NOMO-1 treated with dmso at 0.1 percent for 144 hours (cell line): Measurements from ENCODE around the gene CHL1.

ENCODE experiments used
- DNase-seq: peaks from one replicate; lab custom pipeline; 2025; ENCODE audit not compliant: unreplicated experiment; lab: John Stamatoyannopoulos, UW

CHL1 gene

DNA sequence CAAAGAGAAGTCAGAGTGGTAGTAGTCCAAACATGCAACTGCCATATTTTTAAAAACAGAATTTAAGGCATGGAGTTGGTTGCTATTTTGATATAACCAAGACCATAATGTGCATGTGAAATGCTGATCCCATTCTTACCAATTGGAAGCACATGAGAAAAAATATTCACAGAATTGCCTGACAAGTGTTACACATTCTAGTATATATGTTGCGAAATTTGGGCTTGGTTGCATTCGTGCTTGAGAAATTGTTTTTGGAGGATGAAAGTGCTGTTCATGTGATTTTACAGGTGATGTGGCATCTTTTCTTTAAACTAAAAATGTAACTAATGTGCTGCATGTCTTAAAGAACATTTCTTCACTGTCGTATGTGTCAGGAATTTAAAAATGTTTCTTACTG is 199.7 kb downstream of the CHL1 start:
- no peak for DNase-seq

DNA sequence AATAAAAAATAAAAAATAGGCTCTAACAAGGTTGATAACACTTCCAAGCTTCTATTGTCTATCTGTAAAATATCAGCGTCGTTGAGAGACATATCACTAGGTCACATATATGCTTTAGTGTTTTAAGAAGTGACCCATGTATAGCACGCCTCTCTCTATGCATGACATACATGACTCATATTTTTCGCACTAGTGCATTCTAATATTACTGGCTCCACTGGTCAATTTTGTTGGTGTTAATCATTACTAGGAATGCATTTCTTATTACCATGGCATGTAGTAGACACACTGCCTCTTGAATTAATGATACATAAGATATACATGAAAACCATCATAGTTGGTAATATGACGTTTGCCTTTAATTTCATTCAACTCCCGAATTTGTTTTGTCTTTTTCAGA is 203.1 kb downstream of the CHL1 start:
- no peak for DNase-seq

DNA sequence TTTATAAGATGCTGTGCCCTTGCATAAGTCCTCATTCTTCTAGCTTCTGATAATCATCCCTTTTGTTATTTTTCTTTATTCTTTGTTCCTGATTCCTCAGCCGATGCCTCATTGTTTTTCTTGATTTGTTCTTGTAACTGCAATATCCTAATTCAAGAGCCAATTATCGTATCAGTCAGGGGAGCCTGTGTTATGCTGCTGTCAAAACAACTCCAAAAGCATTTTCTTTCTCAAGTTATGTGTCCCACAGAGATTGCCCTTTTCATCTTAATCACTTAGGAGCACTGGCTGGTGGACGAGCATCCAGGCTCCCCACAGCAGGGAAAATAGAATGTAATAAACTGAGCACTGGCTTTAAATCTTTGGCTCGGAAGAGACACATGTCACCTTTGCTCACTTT is 207.3 kb downstream of the CHL1 start:
- no peak for DNase-seq

DNA sequence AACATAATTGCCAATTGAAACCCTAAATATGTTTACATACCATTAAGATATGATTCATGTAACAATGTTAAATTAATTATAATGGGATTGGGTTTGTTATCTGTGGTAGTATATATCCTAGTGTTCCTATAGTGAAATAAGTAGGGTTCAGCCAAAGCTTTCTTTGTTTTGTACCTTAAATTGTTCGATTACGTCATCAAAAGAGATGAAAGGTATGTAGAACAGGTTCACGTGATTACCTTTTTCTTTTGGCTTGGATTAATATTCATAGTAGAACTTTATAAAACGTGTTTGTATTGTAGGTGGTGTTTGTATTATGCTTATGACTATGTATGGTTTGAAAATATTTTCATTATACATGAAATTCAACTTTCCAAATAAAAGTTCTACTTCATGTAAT is 212.4 kb downstream of the CHL1 start:
- DNase-seq, result no peak

DNA sequence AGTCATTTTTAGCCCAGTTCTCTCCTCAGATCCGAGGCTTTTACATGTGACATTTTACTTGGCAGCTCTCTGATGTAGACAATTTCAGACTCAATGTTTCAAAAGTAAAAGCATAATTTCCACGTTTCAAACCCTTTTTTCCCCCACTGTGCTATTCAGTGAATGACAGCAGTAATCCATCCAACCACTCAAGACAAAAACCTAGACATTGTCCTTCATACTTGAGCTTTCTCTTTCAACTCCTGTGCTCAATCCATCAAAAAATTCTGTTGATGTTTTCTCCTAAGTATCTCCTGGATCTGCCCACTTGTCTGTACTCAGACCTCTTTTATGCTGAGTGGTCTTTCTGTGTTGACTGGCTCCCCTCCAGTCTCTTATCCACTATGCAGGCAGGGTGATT is 214.7 kb downstream of the CHL1 start:
- DNase-seq, result no peak

DNA sequence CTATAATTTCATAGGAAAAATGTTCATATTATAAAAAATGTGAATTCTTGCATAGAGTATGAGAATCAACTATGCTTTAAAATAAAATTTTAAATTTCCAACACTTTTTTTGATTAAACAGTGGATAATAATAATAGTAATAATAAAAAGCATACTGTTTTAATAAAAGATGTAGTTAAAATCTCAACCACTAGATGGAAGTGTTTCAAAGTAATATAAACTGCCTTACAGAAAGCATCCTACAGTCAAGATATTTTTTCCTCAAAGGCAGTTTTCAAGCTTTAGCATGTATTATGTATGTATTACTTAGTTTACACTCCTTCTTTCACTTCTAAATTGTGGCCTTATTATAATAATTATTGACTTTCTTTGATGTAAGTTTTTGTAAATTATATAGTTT is 217.5 kb downstream of the CHL1 start:
- no peak for DNase-seq

DNA sequence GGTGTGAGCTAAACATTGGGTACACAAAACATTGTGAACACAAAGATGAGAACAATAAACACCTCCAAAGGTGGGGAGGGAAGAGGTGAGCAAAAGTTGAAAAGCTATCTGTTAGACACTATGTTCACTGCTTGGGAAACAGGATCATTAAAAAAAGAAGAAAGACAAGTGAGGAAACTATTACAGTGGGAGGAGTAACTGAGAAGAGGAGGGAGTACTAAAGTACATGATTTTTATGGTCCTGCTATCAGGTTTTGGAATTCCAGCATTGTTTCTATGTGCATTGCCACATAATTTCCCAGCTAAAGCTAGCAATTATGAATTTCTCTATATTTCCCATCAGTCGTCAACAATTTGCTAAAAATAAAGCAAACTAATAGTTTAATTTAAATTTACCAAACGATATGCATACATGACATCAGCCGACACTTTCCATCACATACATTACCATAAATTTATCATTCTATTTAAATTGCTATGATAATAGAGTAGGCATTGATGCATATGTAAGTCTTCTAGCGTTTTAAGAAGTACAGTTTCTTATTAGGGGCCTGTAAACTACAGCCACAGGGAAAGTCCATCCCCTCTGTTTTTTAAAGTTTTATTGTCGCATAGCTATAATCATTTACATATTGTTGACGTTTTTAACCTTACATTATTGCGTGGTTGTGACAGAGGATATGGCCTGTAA is 221.8 kb downstream of the CHL1 start:
- no peak for DNase-seq

DNA sequence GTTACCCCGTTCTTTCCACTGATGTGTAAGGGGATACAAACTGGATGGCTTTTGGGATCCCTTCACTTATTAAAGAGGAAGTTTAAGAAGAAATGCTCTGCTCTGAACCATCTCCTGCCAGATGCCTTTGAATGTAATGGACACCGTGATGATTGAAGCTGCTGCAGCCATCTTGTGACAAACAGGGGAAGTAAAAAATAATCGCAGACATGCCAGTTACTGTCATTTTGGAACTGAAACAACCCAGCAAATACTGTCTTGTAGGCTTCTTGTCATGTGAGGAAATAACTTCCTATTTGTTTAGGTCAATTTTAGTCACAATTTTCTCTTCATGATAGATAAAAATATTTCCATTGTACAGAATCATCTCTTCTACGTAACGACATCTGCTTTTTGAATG is 224.0 kb downstream of the CHL1 start:
- no peak for DNase-seq

DNA sequence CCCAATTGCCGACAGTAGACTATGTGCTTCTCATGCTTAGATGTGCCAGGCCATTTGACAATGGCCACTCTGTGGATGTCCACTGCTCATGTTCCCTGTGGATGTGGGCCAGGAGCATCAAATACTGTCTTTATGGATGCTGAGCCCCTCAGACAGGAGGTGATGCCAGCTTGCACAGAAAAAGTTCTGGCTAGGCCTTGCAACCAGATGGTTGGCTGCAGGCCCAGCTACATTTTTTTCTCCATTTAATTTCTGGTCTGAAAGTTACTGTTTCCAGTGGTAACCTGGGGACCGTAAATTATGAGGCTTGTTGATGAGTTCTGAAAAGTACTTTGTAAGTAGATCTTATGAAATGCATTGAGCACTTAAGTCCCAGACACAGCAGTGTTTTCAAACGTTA is 228.5 kb downstream of the CHL1 start:
- DNase-seq, result no peak

DNA sequence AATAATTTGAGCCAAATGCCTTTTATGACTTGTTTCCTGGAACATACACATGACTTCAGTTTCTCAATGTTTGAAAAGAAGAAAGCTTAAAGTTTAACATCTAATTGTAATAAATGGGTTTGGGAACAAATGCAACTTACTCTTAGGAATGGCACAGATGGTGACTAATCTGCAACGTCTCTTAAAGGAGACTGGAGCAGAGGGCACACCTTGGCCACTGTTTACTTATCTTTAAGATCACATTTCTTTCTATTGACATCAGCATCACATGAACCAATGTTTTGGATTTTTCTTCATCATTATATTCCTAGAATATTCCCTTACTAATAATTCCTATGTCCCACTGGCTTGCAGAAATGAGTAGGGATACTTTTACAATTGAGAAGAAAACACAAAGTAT is 229.5 kb downstream of the CHL1 start:
- DNase-seq, result no peak

DNA sequence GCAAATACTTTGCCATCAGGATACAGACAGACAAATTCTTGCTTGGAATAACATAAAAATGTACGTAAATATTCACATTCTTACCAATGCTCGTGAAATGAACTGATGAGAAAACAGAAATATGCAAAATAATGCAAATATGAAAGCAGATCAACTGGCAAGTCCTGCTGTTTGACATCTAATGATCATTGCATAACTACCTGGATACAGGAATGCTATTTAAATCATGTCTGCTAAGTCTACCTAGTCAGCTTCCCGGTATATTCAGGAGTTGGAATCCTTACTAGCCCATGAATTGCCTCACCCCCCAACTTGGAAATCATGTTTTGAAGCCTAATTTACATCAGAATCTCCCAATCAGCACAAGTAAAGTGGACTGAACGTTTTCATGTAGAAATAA is 230.6 kb downstream of the CHL1 start:
- no peak for DNase-seq

DNA sequence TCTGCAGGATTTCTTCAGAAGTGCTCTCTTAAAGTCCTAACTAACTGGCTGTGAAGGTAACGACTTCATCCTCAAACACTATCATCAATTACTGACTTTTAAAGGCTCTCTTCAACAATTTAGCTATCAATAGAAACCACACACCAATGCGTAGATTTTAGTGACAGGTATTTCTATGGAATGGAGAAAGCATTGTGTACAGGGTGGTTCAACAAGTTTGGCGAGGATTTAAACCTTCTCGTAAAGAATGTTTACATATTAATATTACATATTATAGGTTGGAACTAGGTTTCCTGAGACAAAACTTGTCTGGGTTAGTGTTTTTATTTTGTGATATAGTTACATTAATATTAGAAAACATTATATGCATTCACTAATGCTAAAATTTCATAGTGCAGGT is 233.6 kb downstream of the CHL1 start:
- no peak for DNase-seq

DNA sequence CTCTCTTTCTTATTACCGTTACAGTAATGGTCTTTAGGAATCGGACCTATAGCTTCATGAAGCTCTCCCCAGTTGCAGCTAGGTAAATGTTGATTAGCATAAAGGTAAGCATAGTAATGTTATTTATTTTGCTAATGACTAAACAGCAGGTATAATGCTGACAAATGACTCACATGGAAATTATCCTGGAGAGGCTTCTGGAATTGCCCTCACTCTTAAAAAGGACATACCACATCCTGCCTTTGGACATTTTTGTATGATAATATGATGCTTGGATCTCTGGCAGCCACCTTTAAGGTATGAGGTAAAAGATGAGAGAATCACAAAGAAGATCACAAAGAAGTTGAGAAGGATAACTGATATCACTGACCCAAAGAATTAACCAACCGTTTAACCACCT is 238.6 kb downstream of the CHL1 start:
- DNase-seq, result no peak

DNA sequence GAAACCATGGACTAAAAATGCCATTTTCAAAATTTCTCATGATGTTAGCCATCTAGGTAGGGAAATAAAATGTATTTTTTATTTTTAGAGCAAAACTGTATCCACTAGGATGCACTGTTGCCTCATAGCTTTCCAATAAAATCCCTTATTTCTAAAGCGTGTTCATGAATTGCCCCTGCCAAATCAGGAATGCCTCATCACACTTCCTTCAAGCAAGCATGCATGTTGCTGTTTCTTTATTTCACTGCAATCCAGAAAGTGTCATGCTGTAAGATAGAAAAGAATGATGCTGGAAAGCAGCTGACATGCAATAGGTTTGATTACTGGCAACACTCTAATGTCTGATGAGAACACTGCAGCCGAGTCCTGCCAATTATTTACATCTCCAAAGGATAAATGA is 239.5 kb downstream of the CHL1 start:
- no peak for DNase-seq

DNA sequence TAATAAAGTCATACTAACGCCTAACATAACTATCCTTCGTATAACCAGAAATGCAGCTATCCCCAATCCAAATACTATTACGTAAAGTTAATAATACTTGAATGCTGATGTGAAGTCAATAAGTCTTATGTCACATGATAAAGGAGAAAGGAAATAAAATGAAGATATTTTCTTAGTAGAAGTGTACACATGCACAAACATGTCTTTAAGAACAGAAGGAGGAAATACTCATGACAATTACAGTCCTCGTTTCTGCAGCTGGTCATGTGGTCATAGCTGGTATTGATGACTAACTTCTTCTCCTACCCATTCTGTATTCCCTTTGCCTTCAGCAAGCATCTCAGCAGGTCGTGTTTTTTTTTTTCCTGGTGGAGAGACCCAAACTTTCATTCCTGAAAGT is 244.3 kb downstream of the CHL1 start:
- no peak for DNase-seq

DNA sequence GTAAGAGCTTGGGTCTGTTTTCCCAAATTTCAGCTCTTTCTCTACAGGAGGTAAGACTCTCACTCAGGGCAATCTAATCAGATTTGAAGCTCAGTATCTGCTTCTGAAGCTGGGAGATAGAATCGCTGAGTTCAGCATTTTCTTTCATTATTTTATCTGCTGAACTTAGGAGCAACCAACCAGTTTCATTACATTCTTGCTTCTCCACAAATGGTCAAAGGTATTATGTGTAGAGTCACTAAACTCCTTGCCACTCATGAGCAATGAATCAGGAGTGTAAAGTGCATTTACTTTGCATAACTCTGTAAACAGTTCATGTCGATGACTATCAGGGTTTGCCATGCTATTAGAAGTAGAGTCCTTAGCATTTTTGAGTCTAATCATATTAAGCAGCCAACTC is 249.4 kb downstream of the CHL1 start:
- no peak for DNase-seq

DNA sequence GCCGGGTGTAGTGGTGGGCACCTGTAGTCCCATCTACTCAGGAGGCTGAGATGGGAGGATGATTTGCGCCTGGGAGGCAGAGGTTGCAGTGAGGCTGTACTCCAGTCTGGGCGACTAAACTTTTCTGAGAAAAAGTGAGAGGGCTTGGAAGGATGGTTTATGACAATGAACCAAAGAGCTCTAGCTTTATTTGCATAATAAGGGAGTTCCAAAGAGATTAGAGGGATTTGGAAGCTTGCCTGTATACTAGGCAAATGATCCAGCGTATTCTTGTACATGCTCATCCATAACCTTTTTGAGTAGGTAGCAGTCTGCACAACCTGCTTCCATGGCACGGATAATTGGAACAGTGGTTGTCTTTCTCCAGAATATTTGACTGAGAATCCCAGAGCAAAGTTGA is 251.1 kb downstream of the CHL1 start:
- no peak for DNase-seq

DNA sequence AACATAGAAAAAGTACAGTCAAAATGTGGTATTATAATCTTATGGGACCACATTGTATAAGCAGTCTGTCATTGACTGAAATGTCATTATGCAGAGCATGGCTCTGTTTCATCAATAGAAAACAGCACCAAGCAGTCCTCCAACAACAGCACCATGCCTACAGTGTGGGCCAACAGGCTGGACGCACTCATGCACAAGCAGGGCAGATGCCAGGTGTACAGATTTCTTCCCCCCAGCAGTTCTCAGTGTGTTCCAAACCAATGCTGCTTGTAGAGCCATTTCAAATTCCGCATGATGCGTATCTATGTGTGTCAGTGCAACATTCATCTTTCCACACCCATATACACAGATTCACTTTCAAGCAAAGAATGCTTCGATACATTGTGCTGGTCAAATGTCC is 253.1 kb downstream of the CHL1 start:
- DNase-seq, result no peak

DNA sequence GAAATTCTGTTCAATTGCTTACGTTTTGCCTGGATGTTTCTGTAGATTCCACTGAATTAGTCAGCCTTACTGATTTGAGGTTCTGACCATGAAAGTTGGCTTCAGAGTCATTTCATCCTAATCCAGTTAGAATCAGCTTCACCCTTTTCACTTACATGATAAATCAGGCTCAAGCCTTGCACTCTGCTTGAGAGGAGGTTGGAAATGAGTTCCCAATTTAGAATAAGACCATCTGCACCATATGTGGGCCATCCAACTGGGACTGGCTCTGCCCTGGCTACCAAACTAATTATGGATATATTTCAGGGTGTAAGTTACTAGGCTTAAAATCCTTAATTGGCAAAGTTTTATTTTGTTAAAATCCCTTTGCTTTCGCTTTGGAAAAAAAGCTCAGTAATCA is 255.7 kb downstream of the CHL1 start:
- DNase-seq, result no peak

DNA sequence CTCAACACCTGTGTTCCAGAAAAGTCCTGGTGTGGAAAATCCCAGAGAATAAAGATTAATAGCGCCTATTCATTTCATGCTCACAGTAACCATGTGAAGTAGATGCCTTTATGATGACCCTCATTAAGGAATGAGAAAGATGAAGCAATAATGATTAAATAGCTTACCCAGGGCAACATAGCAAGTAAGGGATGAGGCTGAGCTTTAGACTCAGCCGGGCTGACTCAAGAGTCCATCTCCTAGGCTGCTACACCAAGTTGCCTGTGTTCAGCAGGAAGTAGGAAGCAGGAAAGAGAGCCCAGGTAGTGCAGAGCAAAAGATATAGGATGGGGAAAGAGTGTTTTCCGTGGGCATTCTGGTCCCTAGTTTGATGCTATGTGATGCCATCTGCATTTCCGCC is 256.5 kb downstream of the CHL1 start:
- DNase-seq, result no peak

DNA sequence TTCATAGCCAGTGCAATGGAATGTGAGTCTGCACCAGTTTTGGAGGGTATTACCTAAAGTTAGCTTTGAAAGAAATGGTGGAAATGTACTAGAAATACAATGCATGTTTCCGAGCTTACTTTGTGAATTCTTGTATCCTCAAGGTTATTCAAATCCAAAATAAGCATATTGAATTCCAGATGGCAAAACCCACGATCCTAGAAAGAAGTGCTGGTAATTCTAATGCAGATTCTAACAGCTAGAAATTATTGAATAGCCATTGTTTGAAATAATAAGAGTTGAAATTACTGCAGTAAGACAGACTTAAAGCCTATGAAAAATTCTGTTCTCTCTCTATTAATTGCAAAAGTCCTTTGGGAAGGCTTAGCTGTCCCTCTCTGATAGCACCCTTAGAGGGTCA is 258.4 kb downstream of the CHL1 start:
- no peak for DNase-seq

DNA sequence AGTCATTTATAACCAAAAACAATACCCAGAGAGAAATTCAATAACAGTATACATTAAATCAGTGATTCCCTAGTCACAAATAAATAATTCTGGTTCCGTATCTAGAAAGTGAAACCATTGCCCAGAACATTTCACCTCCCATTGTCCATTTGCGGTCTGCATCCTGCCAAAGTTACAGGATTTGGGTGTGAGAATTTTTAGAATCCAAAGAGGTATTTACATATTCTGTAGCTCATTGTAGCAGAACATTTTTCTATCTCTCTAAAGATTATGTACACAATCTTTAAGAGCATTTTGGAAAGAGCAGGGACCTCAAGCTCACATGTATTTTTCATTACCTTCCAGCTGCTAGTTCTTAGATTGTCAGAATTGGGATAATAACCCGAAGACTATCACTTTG is 261.6 kb downstream of the CHL1 start:
- no peak for DNase-seq

DNA sequence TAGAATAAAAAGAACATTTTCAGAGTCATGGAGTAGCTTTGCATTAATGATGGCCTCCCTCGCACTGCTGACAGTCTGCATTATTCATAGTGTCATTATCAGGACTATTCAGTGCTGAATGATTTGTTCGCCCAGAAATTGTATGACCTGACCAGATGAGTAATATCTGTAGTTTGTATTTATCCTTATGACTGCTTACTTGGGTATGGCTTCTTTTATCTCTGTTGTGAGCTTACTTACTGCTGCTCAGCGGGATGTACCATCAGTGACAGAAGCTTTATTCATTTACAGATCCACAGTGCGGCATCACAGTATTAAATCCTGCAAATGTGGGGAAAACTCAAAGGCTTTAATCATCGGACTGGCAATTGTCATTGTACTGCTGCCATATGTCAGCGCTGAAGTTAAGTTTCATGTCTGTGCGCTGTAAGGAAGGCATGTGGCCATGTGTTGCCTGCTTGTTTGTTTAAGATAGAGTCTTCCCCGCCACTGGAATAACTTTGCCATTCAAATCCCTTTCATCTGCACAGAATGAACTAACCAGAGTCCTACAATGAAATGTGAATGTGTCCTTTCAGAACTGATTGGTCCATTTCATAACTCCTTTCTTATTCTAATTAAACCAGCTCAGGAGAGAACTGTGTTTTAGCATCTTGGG is 262.2 kb downstream of the CHL1 start:
- no peak for DNase-seq
